ENCODE data around the gene FN3K. TPM values are rescaled to one million over a fixed set of nuclear protein-coding genes. Genes with fewer than 3 reads are reported as not detected.

FN3K gene
- total and polyA plus RNA-seq, 2 of the 8 experiments (the other 6 are each of a cell fraction or from before 2014, with no cell fraction given), result 0.88 to 14.2 TPM

DNA sequence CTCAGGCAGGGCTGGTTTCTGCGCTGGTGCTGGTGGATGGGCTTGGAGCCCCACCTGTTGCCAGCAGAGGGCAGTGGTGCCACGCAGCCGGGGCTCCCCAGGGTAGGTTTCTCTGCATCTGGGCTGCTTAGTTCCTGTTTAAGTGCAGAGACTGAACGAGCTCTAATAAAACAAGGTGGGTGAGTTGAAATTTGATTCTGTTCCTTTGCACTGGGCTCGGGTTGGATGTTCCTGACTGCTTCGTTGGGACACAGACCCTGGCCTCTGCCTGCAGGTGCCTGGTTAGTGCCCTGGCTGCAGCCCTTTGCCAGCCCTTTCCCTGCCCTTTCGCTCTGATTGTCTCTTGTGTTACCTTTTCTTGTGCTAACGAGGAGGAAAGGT, 46.5 kb downstream of the FN3K start:
- no peak overlapping the region for H2BK12ac ChIP-seq (ENCODE audit: low read depth, low read length)
- no peak overlapping the region for H4K8ac ChIP-seq (ENCODE audit: extremely low read depth, insufficient read depth, low read length)
- H3K36me3 ChIP-seq (ENCODE audit: control insufficient read depth in 2 of 4, insufficient read depth in 4 of 4, low read length in 3 of 4), result peaks cover 5 to 25% (median 13%) of the 10 kb centered on the region in 4 experiments; a peak in 7 of 8 replicates
- no peak overlapping the region for H3K56ac ChIP-seq (replicated peaks; ENCODE audit: insufficient read length, low read depth, low read length)
- 50% methylated on average over 8 of the region's 8 CpGs; no CpG with 5 or more reads in 1 of the 2 experiments for WGBS, 2 experiments (ENCODE audit: extremely low coverage in 1 of 2, insufficient coverage in 1 of 2, insufficient read length in 1 of 2, insufficient replicate concordance in 2 of 2, low coverage in 1 of 2, low lambda C conversion rate in 2 of 2, missing lambda C conversion rate in 1 of 2)
- POLR2A ChIA-PET (ENCODE audit: partially characterized antibody), result no interaction called here
- H4K91ac ChIP-seq (replicated peaks; ENCODE audit: insufficient read length, low read length), result no peak overlapping the region
- H3K18ac ChIP-seq (ENCODE audit: extremely low read depth, low read length), result no peak overlapping the region
- no peak overlapping the region for H3K9ac ChIP-seq (replicated peaks in 1 of 4; ENCODE audit: extremely low read depth in 1 of 4, low read depth in 3 of 4, low read length in 3 of 4)
- CTCF ChIA-PET (ENCODE audit: partially characterized antibody), result interaction anchor here (0.6 to 3.0 kb wide), 40 partner anchors 11 to 455 kb away, joined by 3 to 20 read pairs (median 4); partner anchors contain the start of gene ZNF750
- no peak overlapping the region for H3K27ac ChIP-seq (ENCODE audit: low read depth, low read length)
- no peak overlapping the region for H2AFZ ChIP-seq (ENCODE audit: low read length)
- H2BK20ac ChIP-seq (ENCODE audit: low read length), result no peak overlapping the region
- DNase-seq (ENCODE audit: low read depth in 1 of 2, low spot score in 2 of 2), result peak; percentile 19 to 90
- no peaks in the 10 kb centered on the region for H3K27me3 ChIP-seq (replicated peaks in 1 of 4; ENCODE audit: control insufficient read depth in 3 of 4, extremely low read depth in 1 of 4, insufficient read depth in 3 of 4, low read length in 3 of 4)
- H3K23ac ChIP-seq (ENCODE audit: insufficient read length), result no peak overlapping the region
- H3K14ac ChIP-seq (ENCODE audit: insufficient read length), result no peak overlapping the region
- peaks cover 23% of the 10 kb centered on the region for H3K79me1 ChIP-seq (ENCODE audit: low read depth, low read length)
- H2BK5ac ChIP-seq (ENCODE audit: low read depth, low read length), result no peak overlapping the region
- no peak overlapping the region for H3K4me3 ChIP-seq (ENCODE audit: extremely low read depth in 1 of 4, insufficient read depth in 2 of 4, low read depth in 3 of 4, low read length in 4 of 4)
- peak; percentile 73 for FAIRE-seq
- H3K79me2 ChIP-seq (ENCODE audit: control insufficient read depth in 1 of 2, insufficient read depth in 2 of 2, low read length in 2 of 2), result peaks cover 0 to 17% of the 10 kb centered on the region in 2 experiments; a peak in 1 of 4 replicates
- H2BK15ac ChIP-seq (ENCODE audit: low read length), result no peak overlapping the region
- no peaks in the 10 kb centered on the region for H3K23me2 ChIP-seq (ENCODE audit: low read depth, low read length)
- H4K20me1 ChIP-seq (replicated peaks in 1 of 2; ENCODE audit: control insufficient read depth in 1 of 2, insufficient read depth in 2 of 2, low read length in 2 of 2), result peaks cover 12 to 21% of the 10 kb centered on the region in 2 experiments
- no peak overlapping the region for H2AK5ac ChIP-seq (ENCODE audit: low read depth, low read length)
- no peak overlapping the region for H4K5ac ChIP-seq (ENCODE audit: insufficient read length, low read depth, low read length)
- H3K4me1 ChIP-seq (replicated peaks in 1 of 4; ENCODE audit: control insufficient read depth in 3 of 4, insufficient read depth in 4 of 4, low read length in 3 of 4), result peaks cover 0 to 4% (median 1%) of the 10 kb centered on the region in 4 experiments; a peak in 2 of 7 replicates
- H3K4ac ChIP-seq (replicated peaks; ENCODE audit: insufficient read length, low read depth, low read length), result no peak overlapping the region
- no peak overlapping the region for H3K4me2 ChIP-seq (ENCODE audit: insufficient read depth in 1 of 2, low read depth in 2 of 2, low read length in 2 of 2)
- H2BK120ac ChIP-seq (replicated peaks; ENCODE audit: low read depth, low read length), result no peak overlapping the region
- H3K9me3 ChIP-seq (ENCODE audit: insufficient read depth in 2 of 2, low read depth in 1 of 2, low read length in 1 of 2), result peaks cover 0 to 3% of the 10 kb centered on the region in 2 experiments; a peak in 1 of 4 replicates
- TF ChIP-seq, protein P1, sequence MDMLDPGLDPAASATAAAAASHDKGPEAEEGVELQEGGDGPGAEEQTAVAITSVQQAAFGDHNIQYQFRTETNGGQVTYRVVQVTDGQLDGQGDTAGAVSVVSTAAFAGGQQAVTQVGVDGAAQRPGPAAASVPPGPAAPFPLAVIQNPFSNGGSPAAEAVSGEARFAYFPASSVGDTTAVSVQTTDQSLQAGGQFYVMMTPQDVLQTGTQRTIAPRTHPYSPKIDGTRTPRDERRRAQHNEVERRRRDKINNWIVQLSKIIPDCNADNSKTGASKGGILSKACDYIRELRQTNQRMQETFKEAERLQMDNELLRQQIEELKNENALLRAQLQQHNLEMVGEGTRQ (IDR thresholded peaks at IDR 0.05; ENCODE audit: low read length), result no peak
- TF ChIP-seq SIRT6 (IDR thresholded peaks at IDR 0.05; ENCODE audit: low read length) (no peak), RNF2 (IDR thresholded peaks at IDR 0.05; ENCODE audit: borderline replicate concordance, low read depth, low read length, missing control alignments, poor library complexity, severe bottlenecking) (no peak), ZNF274 (IDR thresholded peaks at IDR 0.05; ENCODE audit: borderline replicate concordance, extremely low read depth, low read length) (no peak), BCL11A (IDR thresholded peaks at IDR 0.05; ENCODE audit: low read depth in 2 of 2, low read length in 2 of 2) (no peak), GABPA (IDR thresholded peaks at IDR 0.05; ENCODE audit: borderline replicate concordance, insufficient read depth, low read length) (peak; percentile 79)
- TF ChIP-seq, protein P2, sequence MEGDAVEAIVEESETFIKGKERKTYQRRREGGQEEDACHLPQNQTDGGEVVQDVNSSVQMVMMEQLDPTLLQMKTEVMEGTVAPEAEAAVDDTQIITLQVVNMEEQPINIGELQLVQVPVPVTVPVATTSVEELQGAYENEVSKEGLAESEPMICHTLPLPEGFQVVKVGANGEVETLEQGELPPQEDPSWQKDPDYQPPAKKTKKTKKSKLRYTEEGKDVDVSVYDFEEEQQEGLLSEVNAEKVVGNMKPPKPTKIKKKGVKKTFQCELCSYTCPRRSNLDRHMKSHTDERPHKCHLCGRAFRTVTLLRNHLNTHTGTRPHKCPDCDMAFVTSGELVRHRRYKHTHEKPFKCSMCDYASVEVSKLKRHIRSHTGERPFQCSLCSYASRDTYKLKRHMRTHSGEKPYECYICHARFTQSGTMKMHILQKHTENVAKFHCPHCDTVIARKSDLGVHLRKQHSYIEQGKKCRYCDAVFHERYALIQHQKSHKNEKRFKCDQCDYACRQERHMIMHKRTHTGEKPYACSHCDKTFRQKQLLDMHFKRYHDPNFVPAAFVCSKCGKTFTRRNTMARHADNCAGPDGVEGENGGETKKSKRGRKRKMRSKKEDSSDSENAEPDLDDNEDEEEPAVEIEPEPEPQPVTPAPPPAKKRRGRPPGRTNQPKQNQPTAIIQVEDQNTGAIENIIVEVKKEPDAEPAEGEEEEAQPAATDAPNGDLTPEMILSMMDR (IDR thresholded peaks at IDR 0.05; ENCODE audit: control extremely low read depth in 1 of 3, insufficient read depth in 1 of 3, low read depth in 1 of 3, low read length in 3 of 3), result peak; percentile 90 to 96 (median 95)

All from H1 (cell line).